ENCODE measurements around the gene TRIAP1.
A peak's percentile ranks its signal among the peaks of the same experiment; 100 is the strongest.

The TRIAP1 gene

DNA sequence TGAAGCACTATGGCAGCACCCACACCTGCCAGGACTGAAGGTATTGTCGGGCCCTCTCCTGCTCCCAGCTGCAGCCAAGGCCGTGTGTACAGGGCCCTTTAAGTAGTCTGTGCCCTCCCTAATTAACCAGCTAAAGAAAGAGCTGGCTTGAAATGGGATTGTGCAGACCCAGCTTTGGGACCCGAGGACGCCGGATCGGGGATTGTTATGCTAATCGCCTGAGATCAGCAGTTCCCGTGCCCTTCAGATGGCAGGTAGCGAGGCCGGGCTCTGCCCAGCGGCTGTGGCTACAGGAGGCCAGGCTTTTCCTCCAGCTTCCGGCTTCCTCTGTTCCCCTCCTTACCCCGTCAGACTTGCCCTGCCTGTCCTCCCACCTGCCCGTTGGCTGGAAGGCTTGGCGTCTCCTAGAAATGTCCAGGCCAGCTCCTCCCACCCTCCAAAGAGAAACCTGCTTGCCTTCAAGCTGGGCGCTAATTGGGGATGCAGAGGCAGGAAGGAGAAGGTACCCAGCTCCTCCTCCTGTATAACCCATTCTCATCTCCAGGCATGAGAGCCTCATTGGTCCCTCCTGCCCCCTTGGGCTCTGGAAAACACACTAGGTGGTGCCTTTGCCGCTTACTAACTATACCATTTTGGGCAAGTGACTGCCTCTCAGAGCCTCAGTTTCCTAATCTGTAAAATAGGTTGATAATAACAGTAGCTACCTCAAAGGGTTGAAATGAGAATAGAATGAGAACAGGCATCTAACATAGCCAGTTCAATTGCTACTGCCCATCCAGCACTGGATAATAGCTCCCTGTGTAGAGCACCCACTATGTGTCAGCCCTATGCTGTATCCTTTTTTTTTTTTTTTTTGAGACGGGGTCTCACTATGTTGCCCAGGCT is 51.5 kb downstream of the TRIAP1 start:
- TF ChIP-seq, protein P1, sequence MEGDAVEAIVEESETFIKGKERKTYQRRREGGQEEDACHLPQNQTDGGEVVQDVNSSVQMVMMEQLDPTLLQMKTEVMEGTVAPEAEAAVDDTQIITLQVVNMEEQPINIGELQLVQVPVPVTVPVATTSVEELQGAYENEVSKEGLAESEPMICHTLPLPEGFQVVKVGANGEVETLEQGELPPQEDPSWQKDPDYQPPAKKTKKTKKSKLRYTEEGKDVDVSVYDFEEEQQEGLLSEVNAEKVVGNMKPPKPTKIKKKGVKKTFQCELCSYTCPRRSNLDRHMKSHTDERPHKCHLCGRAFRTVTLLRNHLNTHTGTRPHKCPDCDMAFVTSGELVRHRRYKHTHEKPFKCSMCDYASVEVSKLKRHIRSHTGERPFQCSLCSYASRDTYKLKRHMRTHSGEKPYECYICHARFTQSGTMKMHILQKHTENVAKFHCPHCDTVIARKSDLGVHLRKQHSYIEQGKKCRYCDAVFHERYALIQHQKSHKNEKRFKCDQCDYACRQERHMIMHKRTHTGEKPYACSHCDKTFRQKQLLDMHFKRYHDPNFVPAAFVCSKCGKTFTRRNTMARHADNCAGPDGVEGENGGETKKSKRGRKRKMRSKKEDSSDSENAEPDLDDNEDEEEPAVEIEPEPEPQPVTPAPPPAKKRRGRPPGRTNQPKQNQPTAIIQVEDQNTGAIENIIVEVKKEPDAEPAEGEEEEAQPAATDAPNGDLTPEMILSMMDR (IDR thresholded peaks at IDR 0.05; ENCODE audit: insufficient read depth, low read depth, low read length, missing control alignments) = no peak
- peak; percentile 78 for DNase-seq (ENCODE audit: low read depth)

More for the DNA sequence above, 51.5 kb downstream of the TRIAP1 start:
- H3K4me3 ChIP-seq (ENCODE audit: low read length) = no peak overlapping the region

All from epithelial cell of esophagus (primary cell).